GM12878 (cell line): Measurements from ENCODE around the gene HCRTR2. TPM values are rescaled to one million over a fixed set of nuclear protein-coding genes. Genes with fewer than 3 reads are reported as not detected.

Source experiments
- BRCA1 ChIP-seq: IDR thresholded peaks from 2 replicates; pipeline ENCODE4 v1.6.1; 2011; ENCODE audit warnings: low read depth, low read length, improper control_type of control experiment
- CBX5 ChIP-seq: sonication (generic); IDR thresholded peaks from 2 replicates; pipeline ENCODE4 v1.6.1; 2016; ENCODE audit warnings: low read depth, moderate library complexity, mild to moderate bottlenecking, inconsistent platforms
- IRF4 ChIP-seq: IDR thresholded peaks from 2 replicates; pipeline ENCODE4 v1.6.1; 2011; ENCODE audit warnings: low read depth, low read length
- KAT2A ChIP-seq: conservative IDR thresholded peaks from 2 replicates; pipeline ENCODE4 v1.6.1; 2011; ENCODE audit warnings: low read depth, low read length; ENCODE audit not compliant: control insufficient read depth
- TAF1 ChIP-seq: IDR thresholded peaks from 2 replicates; pipeline ENCODE4 v1.6.1; 2011; ENCODE audit warnings: mild to moderate bottlenecking, low read depth, low read length, borderline replicate concordance
- ZBTB11 ChIP-seq: fragments of 450-650 bp; formaldehyde crosslinking; IDR thresholded peaks from 2 replicates; pipeline ENCODE4 v1.5.0; 2022; ENCODE audit warnings: mild to moderate bottlenecking, missing genetic modification characterization
- polyA plus RNA-seq, 11 experiments: library from polyadenylated mRNA; depleted of rRNA in 4 of 11; unstranded in 6 of 11; stranded (reverse) in 5 of 11; fragments of >200 nt; fragmentation: Nextera tagmentation in 4 of 11; fragmentation: Illumina TruSeq in 1 of 11; extraction: Ambion mirVana in 4 of 11; extraction: Trizol in 1 of 11; gene quantifications; 1 replicate in 1 of 11; 2 replicates in 10 of 11; pipeline versions ENCODE4 v1.2.1 to v1.2.3, GENCODE V29; 2011 to 2016; ENCODE audit warnings: inconsistent platforms in 2 of 11, missing spikeins in 2 of 11, low read depth in 1 of 11
- total RNA-seq, 4 experiments: library from RNA; depleted of rRNA in 3 of 4; stranded (reverse); fragments of >200 nt in 3 of 4; fragmentation: Illumina TruSeq in 1 of 4; extraction: Trizol in 1 of 4; gene quantifications; 2 replicates each; pipeline versions ENCODE4 v1.2.1 to v1.2.3, GENCODE V29; 2013 to 2021
- TF ChIP-seq, protein P1 (sequence below): IDR thresholded peaks from 2 replicates; pipeline ENCODE4 v1.6.1; 2012; ENCODE audit warnings: low read depth, low read length, improper control_type of control experiment
- TF ChIP-seq, protein P2 (sequence below), 3 experiments: IDR thresholded peaks in 2 of 3; conservative IDR thresholded peaks in 1 of 3; 2 replicates each; pipeline ENCODE4 v1.5.1; 2011; ENCODE audit warnings: low read depth in 3 of 3, low read length in 3 of 3, mild to moderate bottlenecking in 3 of 3, control low read depth in 2 of 3, moderate library complexity in 2 of 3, inconsistent platforms in 1 of 3, mixed read lengths in 1 of 3; ENCODE audit not compliant: control insufficient read depth in 2 of 3, insufficient read depth in 1 of 3; ENCODE audit errors: extremely low read depth in 1 of 3

HCRTR2 gene
- total and polyA plus RNA-seq, 10 of the 15 experiments (the other 5 are each of a cell fraction or from before 2014, with no cell fraction given): not detected

DNA sequence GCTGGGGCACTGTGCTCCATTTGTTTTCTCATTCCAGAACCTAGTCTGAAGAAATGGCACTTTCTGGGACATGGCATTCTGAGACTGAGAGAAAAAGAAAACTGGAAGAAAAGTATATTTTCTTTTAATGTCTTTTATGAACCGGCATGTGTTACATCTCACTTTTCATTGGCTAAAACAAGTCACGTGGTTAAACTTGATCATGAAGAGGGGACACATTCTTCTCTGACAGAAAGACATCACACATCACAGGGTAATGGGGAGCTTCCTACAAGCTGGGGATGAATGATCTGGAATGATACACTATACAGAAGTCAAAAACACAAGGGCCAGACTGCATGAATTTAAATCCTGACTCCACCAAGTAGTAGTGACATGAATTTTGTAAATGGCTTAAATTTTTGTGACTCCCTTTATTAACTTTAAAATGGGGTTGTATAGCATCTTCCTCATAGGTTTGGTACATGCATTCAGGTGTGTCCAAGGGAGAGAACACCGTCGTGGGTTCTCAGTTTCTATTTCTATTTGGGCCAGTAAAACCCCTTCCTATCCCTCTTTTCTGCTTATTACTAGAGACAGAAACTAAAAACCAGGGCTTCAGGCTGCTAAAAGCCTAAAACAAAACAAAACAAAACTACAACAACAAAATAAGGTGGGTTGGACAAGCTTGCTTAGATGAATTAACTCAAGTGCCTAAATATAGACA, 91.2 kb downstream of the HCRTR2 start (continued):
- no peak for TF ChIP-seq IRF4
- no peak for TF ChIP-seq BRCA1
- TF ChIP-seq ZBTB11 (CRISPR knock-in tag): no peak
- TF ChIP-seq, protein P1, sequence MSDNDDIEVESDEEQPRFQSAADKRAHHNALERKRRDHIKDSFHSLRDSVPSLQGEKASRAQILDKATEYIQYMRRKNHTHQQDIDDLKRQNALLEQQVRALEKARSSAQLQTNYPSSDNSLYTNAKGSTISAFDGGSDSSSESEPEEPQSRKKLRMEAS: no peak
- no peak for TF ChIP-seq KAT2A
- TF ChIP-seq CBX5: no peak
- no peak for TF ChIP-seq TAF1
- TF ChIP-seq, protein P2, sequence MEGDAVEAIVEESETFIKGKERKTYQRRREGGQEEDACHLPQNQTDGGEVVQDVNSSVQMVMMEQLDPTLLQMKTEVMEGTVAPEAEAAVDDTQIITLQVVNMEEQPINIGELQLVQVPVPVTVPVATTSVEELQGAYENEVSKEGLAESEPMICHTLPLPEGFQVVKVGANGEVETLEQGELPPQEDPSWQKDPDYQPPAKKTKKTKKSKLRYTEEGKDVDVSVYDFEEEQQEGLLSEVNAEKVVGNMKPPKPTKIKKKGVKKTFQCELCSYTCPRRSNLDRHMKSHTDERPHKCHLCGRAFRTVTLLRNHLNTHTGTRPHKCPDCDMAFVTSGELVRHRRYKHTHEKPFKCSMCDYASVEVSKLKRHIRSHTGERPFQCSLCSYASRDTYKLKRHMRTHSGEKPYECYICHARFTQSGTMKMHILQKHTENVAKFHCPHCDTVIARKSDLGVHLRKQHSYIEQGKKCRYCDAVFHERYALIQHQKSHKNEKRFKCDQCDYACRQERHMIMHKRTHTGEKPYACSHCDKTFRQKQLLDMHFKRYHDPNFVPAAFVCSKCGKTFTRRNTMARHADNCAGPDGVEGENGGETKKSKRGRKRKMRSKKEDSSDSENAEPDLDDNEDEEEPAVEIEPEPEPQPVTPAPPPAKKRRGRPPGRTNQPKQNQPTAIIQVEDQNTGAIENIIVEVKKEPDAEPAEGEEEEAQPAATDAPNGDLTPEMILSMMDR (IDR thresholded peaks at IDR 0.05 in 2 of 3, conservative IDR thresholded peaks at IDR 0.05 in 1 of 3; ENCODE audit: control insufficient read depth in 2 of 3, extremely low read depth in 1 of 3, insufficient read depth in 1 of 3, low read depth in 3 of 3, low read length in 3 of 3): no peak
